IMR-90 (cell line): ENCODE data around the gene SERINC3. TPM values are rescaled to one million over a fixed set of nuclear protein-coding genes. Genes with fewer than 3 reads are reported as not detected.

Experiments used
- ATAC-seq: fragments of 200-7000 bp; cut with Tn5 transposase; 2 replicates; pipeline ENCODE4 v1.9.1; 2020; ENCODE audit warnings: low read depth, mild to moderate bottlenecking, moderate library complexity
- BruUV-seq: library from RNA; stranded (reverse); fragments of 400-500 nt; replicated peaks from 2 replicates; lab custom pipeline; 2021; lab: Mats Ljungman, UMichigan
- CTCF ChIA-PET: fragments of 300-600 bp; formaldehyde crosslinking; extraction: SDS; loops from one replicate; lab custom pipeline; 2021; ENCODE audit warnings: antibody characterized with exemption; lab: Yijun Ruan, JAX
- POLR2A ChIA-PET: fragments of 300-600 bp; sonication (Branson Sonifier 250); formaldehyde crosslinking; loops from one replicate; lab custom pipeline; 2022; ENCODE audit warnings: antibody characterized with exemption; ENCODE audit not compliant: unreplicated experiment; lab: Charles Lee
- DNase-seq: peaks from one replicate; pipeline ENCODE4 v3.0.0; 2013
- H2AFZ ChIP-seq: replicated peaks from 2 replicates; pipeline ENCODE3; 2013; ENCODE audit warnings: low read length, mild to moderate bottlenecking; ENCODE audit not compliant: poor library complexity
- H2AK5ac ChIP-seq: 2 replicates; pipeline ENCODE4 v1.6.1; 2013; ENCODE audit warnings: low read depth, low read length, inconsistent platforms
- H2AK9ac ChIP-seq: replicated peaks from 2 replicates; pipeline ENCODE3; 2013; ENCODE audit warnings: mild to moderate bottlenecking, low read depth, low read length, moderate library complexity; ENCODE audit not compliant: poor library complexity
- H2BK120ac ChIP-seq: 2 replicates; pipeline ENCODE4 v1.6.1; 2013; ENCODE audit warnings: low read depth, low read length, inconsistent platforms
- H2BK15ac ChIP-seq: 3 replicates; pipeline ENCODE4 v1.6.1; 2013; ENCODE audit warnings: low read depth, low read length, inconsistent platforms
- H2BK20ac ChIP-seq: 2 replicates; pipeline ENCODE4 v1.6.1; 2013; ENCODE audit warnings: low read depth, mild to moderate bottlenecking, inconsistent platforms, low read length, moderate library complexity
- H2BK5ac ChIP-seq: 2 replicates; pipeline ENCODE4 v1.6.1; 2013; ENCODE audit warnings: mild to moderate bottlenecking, low read depth, low read length, inconsistent platforms; ENCODE audit not compliant: poor library complexity, severe bottlenecking
- H3K14ac ChIP-seq: replicated peaks from 2 replicates; pipeline ENCODE4 v1.6.1; 2013; ENCODE audit warnings: low read depth, low read length, inconsistent platforms
- H3K18ac ChIP-seq: 2 replicates; pipeline ENCODE4 v1.6.1; 2013; ENCODE audit warnings: low read depth, low read length, control low read depth
- H3K23ac ChIP-seq: 2 replicates; pipeline ENCODE4 v1.6.1; 2013; ENCODE audit warnings: low read depth, low read length, inconsistent platforms
- H3K27ac ChIP-seq: 2 replicates; pipeline ENCODE4 v1.5.1; 2013; ENCODE audit warnings: mild to moderate bottlenecking, control low read depth, low read length; ENCODE audit not compliant: insufficient read depth
- H3K27me3 ChIP-seq: 2 replicates; pipeline ENCODE4 v1.6.1; 2013; ENCODE audit warnings: low read length; ENCODE audit not compliant: control insufficient read depth, insufficient read depth
- H3K36me3 ChIP-seq: 2 replicates; pipeline ENCODE4 v1.6.1; 2013; ENCODE audit warnings: low read length, mixed read lengths; ENCODE audit not compliant: control insufficient read depth, insufficient read depth
- H3K4ac ChIP-seq: 2 replicates; pipeline ENCODE4 v1.6.1; 2013; ENCODE audit warnings: low read depth, low read length, inconsistent platforms
- H3K4me1 ChIP-seq: 2 replicates; pipeline ENCODE4 v1.6.1; 2013; ENCODE audit warnings: low read length, mixed read lengths; ENCODE audit not compliant: control insufficient read depth, insufficient read depth
- H3K4me2 ChIP-seq: 2 replicates; pipeline ENCODE4 v1.6.1; 2013; ENCODE audit warnings: low read depth, mild to moderate bottlenecking, control low read depth, low read length, moderate library complexity
- H3K4me3 ChIP-seq: 2 replicates; pipeline ENCODE4 v1.5.1; 2013; ENCODE audit warnings: low read depth, mild to moderate bottlenecking, control low read depth, low read length, moderate library complexity; ENCODE audit not compliant: insufficient read depth
- H3K56ac ChIP-seq: 2 replicates; pipeline ENCODE4 v1.6.1; 2013; ENCODE audit warnings: low read length, inconsistent platforms; ENCODE audit not compliant: insufficient read depth; ENCODE audit errors: extremely low read depth
- H3K79me1 ChIP-seq, 2 experiments: 2 replicates each; pipeline ENCODE4 v1.6.1; 2013; ENCODE audit warnings: low read length in 2 of 2, inconsistent platforms in 1 of 2, low read depth in 1 of 2
- H3K9ac ChIP-seq: 2 replicates; pipeline ENCODE4 v1.6.1; 2013; ENCODE audit warnings: low read depth, low read length, control low read depth
- H3K9me1 ChIP-seq: 2 replicates; pipeline ENCODE4 v1.6.1; 2013; ENCODE audit warnings: low read length, inconsistent platforms; ENCODE audit not compliant: insufficient read depth
- H3K9me3 ChIP-seq: 2 replicates; pipeline ENCODE4 v1.6.1; 2013; ENCODE audit warnings: low read length; ENCODE audit not compliant: control insufficient read depth, insufficient read depth
- H4K20me1 ChIP-seq: 2 replicates; pipeline ENCODE4 v1.6.1; 2013; ENCODE audit warnings: low read length, inconsistent platforms; ENCODE audit not compliant: insufficient read depth
- H4K5ac ChIP-seq: 2 replicates; pipeline ENCODE4 v1.6.1; 2013; ENCODE audit warnings: mild to moderate bottlenecking, low read depth, low read length, control low read depth
- H4K8ac ChIP-seq, 2 experiments: 2 replicates each; pipeline ENCODE4 v1.6.1; 2013; ENCODE audit warnings: low read depth in 2 of 2, low read length in 2 of 2, control low read depth in 1 of 2, inconsistent platforms in 1 of 2
- H4K91ac ChIP-seq: 2 replicates; pipeline ENCODE4 v1.6.1; 2013; ENCODE audit warnings: low read depth, low read length, inconsistent platforms; ENCODE audit not compliant: insufficient read depth
- FOS ChIP-seq: fragments of 150-350 bp; IDR thresholded peaks from 2 replicates; pipeline ENCODE4 v1.6.1; 2016; ENCODE audit warnings: low read depth, low read length
- MXI1 ChIP-seq: IDR thresholded peaks from 2 replicates; pipeline ENCODE4 v1.6.1; 2012; ENCODE audit warnings: low read depth, mild to moderate bottlenecking, low read length, moderate library complexity, borderline replicate concordance
- RAD21 ChIP-seq: IDR thresholded peaks from 2 replicates; pipeline ENCODE4 v1.6.1; 2012; ENCODE audit warnings: low read length, improper control_type of control experiment
- RFX5 ChIP-seq: IDR thresholded peaks from 2 replicates; pipeline ENCODE4 v1.8.0; 2012; ENCODE audit warnings: low read depth, mild to moderate bottlenecking, low read length, moderate library complexity
- SMC3 ChIP-seq: fragments of 150-350 bp; IDR thresholded peaks from 2 replicates; pipeline ENCODE4 v1.6.1; 2016; ENCODE audit warnings: low read depth, mild to moderate bottlenecking, antibody characterized with exemption, low read length, moderate library complexity
- WGBS, 2 experiments: methylation state at CpG; one replicate each; pipeline versions ENCODE4 v1.1.5 to v1.1.7; 2013; ENCODE audit warnings: missing lambda C conversion rate in 2 of 2; ENCODE audit not compliant: insufficient read length in 1 of 2; ENCODE audit errors: extremely low coverage in 2 of 2; 5-methylcytosine and 5-hydroxymethylcytosine counted together
- dilution Hi-C: fragments of 300-500 bp; cut with HindIII; formaldehyde crosslinking; loops from one replicate; pipeline ENCODE4 v1.14.3; 2018; ENCODE audit warnings: low sequenced_read_pairs; ENCODE audit not compliant: unreplicated experiment
- in situ Hi-C: fragments of 300-500 bp; cut with MboI; formaldehyde crosslinking; loops from 3 replicates; pipeline ENCODE4 v1.14.3; 2019; ENCODE audit warnings: low sequenced_read_pairs, inconsistent platforms, mixed read lengths
- intact Hi-C: fragments of 100-400 bp; cut with micrococcal nuclease; formaldehyde crosslinking; loops from 2 replicates; pipeline ENCODE4 v1.10.0; 2022
- polyA plus RNA-seq, 3 experiments: library from polyadenylated mRNA; depleted of rRNA; stranded (reverse); fragments of >200 nt; gene quantifications; 2 replicates each; pipeline ENCODE4 v1.2.3, GENCODE V29; 2012; ENCODE audit warnings: low replicate concordance in 1 of 3
- total RNA-seq: library from RNA; depleted of rRNA; stranded (reverse); fragments of >200 nt; gene quantifications from 2 replicates; pipeline ENCODE4 v1.2.3, GENCODE V29; 2012

SERINC3 gene
- total and polyA plus RNA-seq, 2 of the 4 experiments (the other 2 are of a cell fraction) = 101 to 132 TPM

DNA sequence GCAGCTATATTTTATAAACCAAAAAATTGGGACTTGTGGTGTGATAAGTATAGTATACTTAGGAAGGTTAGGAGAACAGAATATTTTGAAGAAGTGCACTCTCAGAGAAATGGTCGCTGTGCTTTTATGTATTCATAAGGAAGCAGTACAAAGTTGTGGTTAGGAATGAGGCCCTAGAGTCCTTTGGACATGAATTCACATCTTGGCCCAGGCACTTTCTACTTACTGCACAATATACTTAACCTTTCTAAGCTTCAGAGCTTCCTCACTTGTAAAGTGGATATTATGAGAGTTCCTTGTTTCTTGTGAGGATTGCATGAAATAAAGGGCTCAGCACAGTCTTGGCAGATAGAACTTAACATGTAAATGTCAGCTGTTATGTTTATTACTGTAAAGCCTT, 21.0 kb upstream of the SERINC3 start:
- Histone ChIP-seq H3K14ac (no peak overlapping the region), H3K9me1 (no peaks in the 10 kb centered on the region), H3K9me3 (no peaks in the 10 kb centered on the region), H2BK20ac (no peak overlapping the region), H3K23ac (no peak overlapping the region), H3K27me3 (no peaks in the 10 kb centered on the region), H2BK15ac (no peak overlapping the region), H3K56ac (no peak overlapping the region), H3K79me1 (peaks cover 11 to 26% of the 10 kb centered on the region in 2 experiments), H3K4me3 (no peak overlapping the region), H3K18ac (no peak overlapping the region), H2BK5ac (no peak overlapping the region), H3K4me1 (peaks cover 7% of the 10 kb centered on the region), H2AFZ (no peak overlapping the region), H3K4me2 (no peak overlapping the region), H3K36me3 (no peaks in the 10 kb centered on the region), H3K4ac (no peak overlapping the region), H3K9ac (no peak overlapping the region), H4K20me1 (no peaks in the 10 kb centered on the region), H2AK9ac (no peak overlapping the region), H3K27ac (no peak overlapping the region), H2AK5ac (no peak overlapping the region), H2BK120ac (no peak overlapping the region), H4K91ac (no peak overlapping the region), H4K8ac (no peak overlapping the region), H4K5ac (no peak overlapping the region)
- in situ Hi-C loops = no loop called here
- intact Hi-C loops = no loop called here
- dilution Hi-C loops = no loop called here
- ChIA-PET POLR2A (no interaction called here), CTCF (no interaction called here)
- DNase-seq = no peak
- TF ChIP-seq SMC3 = no peak
- TF ChIP-seq RFX5 = no peak
- no peak for TF ChIP-seq RAD21
- no peak for TF ChIP-seq FOS
- TF ChIP-seq MXI1 = no peak
- no TSS peak for BruUV-seq
- ATAC-seq = no peak
- WGBS, 2 experiments = no CpG with 5 or more reads among the region's 1 CpG
